Astrocyte of the cerebellum (primary cell): ENCODE data around the gene NCLN.
"Not testable (repeated sequence)": the region's sequence is repeated elsewhere in the genome, so short reads cannot be mapped to it uniquely, and the experiment has no call there.

Experiments
- DNase-seq: peaks from one replicate; pipeline ENCODE4 v3.0.0-alpha.2; 2011; ENCODE audit warnings: low read depth
- H3K4me3 ChIP-seq: 2 replicates; pipeline ENCODE4 v1.5.1; 2011; ENCODE audit warnings: mild to moderate bottlenecking, low read depth, low read length, moderate library complexity
- in situ Hi-C: cut with HindIII; loops from 2 replicates; pipeline ENCODE4 v1.10.0; 2017; ENCODE audit warnings: low sequenced_read_pairs
- TF ChIP-seq, protein P1 (sequence below): IDR thresholded peaks from 2 replicates; pipeline ENCODE4 v1.5.1; 2012; ENCODE audit warnings: low read length, low read depth, moderate library complexity, mild to moderate bottlenecking; ENCODE audit errors: missing control alignments

Gene NCLN

DNA sequence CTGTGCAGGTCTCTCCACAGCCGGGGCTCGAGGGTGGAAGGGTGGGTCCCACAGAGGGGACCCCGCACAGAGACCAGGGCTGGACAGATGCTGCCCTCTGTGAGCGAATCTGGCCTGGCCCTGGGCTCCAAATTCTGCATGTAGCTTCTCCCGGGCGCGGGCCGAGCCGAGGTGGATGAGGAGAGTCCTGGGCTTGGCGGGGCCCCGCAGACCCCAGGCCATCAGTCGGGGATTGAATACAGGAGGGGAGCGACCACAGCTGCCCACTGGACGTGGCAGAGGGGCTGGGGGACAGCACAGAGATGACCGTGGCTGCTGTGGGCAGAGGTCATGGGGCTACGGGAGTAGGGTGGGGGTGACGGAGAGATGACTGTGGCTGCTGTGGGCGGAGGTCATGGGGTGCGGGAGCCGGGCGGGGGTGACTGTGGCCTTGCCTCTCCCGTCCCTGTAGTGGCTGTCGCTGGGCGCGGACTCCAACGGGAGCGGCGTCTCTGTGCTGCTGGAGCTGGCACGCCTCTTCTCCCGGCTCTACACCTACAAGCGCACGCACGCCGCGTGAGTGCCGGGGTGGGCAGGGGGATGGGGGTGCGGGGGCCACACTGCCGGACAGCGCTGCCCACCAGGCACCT is 15.5 kb downstream of the NCLN start:
- TF ChIP-seq, protein P1, sequence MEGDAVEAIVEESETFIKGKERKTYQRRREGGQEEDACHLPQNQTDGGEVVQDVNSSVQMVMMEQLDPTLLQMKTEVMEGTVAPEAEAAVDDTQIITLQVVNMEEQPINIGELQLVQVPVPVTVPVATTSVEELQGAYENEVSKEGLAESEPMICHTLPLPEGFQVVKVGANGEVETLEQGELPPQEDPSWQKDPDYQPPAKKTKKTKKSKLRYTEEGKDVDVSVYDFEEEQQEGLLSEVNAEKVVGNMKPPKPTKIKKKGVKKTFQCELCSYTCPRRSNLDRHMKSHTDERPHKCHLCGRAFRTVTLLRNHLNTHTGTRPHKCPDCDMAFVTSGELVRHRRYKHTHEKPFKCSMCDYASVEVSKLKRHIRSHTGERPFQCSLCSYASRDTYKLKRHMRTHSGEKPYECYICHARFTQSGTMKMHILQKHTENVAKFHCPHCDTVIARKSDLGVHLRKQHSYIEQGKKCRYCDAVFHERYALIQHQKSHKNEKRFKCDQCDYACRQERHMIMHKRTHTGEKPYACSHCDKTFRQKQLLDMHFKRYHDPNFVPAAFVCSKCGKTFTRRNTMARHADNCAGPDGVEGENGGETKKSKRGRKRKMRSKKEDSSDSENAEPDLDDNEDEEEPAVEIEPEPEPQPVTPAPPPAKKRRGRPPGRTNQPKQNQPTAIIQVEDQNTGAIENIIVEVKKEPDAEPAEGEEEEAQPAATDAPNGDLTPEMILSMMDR, result no peak
- DNase-seq, result no peak
- H3K4me3 ChIP-seq, result no peak overlapping the region
- in situ Hi-C loops, result no loop called here

- TF ChIP-seq, protein P1, result no peak
- DNase-seq, result no peak
- H3K4me3 ChIP-seq, result no peak overlapping the region
- in situ Hi-C loops, result no loop called here
Observed at GRCh38 chr19:3201911-3202310, 16.2 kb downstream of the NCLN start.

DNA sequence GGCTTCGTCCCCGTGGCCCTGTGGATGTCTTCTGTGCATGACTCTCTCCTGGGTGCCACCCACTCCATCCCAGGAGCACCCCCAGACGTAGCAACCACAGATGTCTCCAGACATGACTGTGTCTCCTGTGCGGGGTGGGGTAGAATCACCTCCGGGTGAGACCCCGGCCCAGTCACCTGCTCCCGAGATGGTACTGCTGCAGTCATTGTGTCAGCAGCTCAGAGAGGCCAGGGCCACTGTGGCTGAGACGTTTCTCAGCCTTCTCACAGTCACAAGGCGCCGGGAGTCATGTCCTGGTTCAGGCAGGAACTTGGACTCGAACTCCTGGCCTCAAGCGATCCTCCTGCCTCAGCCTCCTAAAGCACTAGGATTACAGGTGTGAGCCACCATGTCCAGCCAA is 16.6 kb downstream of the NCLN start:
- no peak overlapping the region for H3K4me3 ChIP-seq
- TF ChIP-seq, protein P1, result no peak
- DNase-seq, result no peak
- in situ Hi-C loops, result no loop called here

DNA sequence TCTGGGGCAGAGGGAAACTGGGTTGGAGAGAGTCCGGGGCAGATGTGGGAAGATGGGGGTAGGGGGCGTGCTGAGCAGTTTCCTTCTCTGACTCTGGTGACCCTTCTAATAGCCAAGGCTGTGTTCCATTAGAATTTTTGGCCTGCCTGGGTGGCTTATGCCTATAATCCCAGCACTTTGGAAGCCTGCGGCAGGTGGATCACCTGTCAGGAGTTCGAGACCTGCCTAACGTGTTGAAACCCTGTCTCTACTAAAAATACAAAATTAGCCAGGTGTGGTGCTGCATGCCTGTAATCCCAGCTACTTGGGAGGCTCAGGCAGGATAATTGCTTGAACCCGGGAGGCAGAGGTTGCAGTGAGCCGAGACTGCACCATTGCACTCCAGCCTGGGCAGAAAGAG is 17.2 kb downstream of the NCLN start:
- in situ Hi-C loops, DNase-seq, H3K4me3 ChIP-seq: not testable (repeated sequence)

- H3K4me3 ChIP-seq, result no peak overlapping the region
- in situ Hi-C loops, result no loop called here
- no peak for DNase-seq
- TF ChIP-seq, protein P1, result no peak
Observed at GRCh38 chr19:3203805-3204645, 18.3 kb downstream of the NCLN start.

- TF ChIP-seq, protein P1, result no peak
- no peak overlapping the region for H3K4me3 ChIP-seq
- no peak for DNase-seq
- in situ Hi-C loops, result no loop called here
Observed at GRCh38 chr19:3204646-3205275, 19.0 kb downstream of the NCLN start.
